HG02840 (cell line): ENCODE data around the gene TRIB2.

Source experiments
- ATAC-seq: cut with Tn5 transposase; IDR thresholded peaks from one replicate; pipeline ENCODE4 v1.9.1; 2021; ENCODE audit warnings: mild to moderate bottlenecking, moderate library complexity, moderate number of reproducible peaks; ENCODE audit not compliant: unreplicated experiment, low FRiP score

Gene TRIB2

GRCh38 chr2:12734914-12735654 lies 18.3 kb downstream of the TRIB2 start:
- ATAC-seq, result no peak

DNA sequence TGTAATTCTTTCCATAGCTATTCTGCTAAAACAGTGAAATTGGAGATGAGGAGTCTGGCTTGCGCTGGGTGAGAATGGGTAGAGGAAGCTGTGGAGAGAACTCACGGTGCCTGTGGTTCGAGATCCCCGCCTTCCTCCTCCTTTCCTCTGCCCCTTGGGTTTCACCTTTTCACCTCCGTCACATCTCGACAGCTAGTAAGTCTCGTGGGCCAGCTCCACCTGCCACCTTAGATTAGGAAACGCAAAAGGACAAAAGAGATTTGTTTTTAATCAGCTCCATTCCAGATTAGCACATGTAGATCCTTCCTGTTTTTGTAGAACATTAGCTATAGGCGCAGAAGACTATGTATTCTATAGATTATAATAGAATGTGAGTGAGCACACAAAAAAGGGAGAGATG lies 20.6 kb downstream of the TRIB2 start:
- ATAC-seq, result no peak

- no peak for ATAC-seq
Measured at GRCh38 chr2:12737738-12738485, 21.2 kb downstream of the TRIB2 start.

- ATAC-seq, result no peak
Measured at GRCh38 chr2:12739721-12740254, 23.1 kb downstream of the TRIB2 start.

- ATAC-seq, result no peak
Measured at GRCh38 chr2:12741380-12741779, 24.6 kb downstream of the TRIB2 start.

DNA sequence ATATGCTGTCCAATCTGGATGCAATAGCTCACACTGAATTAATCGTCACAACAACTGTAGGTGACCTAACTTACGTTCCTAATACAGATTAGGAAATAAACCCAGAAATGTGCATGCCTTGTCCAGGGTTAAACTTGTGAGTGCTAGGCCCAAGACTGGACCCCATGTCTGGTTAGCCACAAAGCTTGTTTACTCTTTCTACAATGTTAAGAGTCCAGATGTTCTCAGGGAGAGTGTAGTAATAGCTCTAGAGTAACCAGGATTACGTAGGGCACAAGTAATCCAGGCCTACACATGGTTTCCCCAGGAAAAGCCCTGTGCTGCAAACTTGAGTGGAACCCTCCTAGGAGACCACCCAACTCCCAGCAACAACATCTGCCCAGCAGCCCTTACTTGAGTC lies 26.2 kb downstream of the TRIB2 start:
- ATAC-seq, result no peak

- ATAC-seq, result no peak
Measured at GRCh38 chr2:12750166-12750905, 33.6 kb downstream of the TRIB2 start.

DNA sequence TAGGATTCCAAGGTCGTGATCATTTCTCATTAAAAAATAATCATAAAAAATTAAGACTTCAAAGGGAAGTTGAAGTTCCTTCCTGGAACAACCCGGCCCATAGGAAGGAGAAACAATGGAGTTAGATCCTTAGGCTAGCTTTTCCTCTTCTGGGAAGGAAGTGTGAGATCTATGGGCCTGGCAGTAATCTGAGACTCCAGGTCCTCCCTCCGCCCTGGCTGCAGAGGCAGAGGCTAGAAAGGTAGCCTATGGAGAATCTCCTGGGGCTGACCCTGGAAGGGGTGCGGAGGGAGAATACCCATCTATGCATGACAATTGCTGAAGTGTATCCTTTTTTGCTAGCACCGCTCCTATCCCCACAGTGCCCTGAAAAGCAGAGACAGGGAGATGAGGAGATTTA lies 37.9 kb downstream of the TRIB2 start:
- no peak for ATAC-seq

DNA sequence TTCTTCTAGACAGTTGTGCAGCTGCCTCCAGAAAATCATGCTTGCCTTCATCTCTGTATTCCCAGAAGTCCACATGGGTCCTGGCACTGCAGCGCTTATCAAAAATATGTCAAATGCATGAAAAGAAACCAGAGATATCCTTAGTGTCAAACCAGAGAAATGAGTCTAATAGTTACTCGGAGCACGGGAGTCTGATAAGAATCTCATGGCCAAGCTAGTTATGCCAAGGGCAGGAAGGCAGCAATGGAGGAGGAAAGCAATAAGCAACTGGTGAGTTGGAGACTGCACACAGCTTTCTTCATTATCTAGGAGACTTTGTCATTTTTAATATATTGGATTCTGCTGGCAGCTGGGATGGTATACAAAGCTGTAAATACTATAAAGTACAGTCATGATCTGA lies 38.6 kb downstream of the TRIB2 start:
- no peak for ATAC-seq

GRCh38 chr2:12759248-12759647 lies 42.5 kb downstream of the TRIB2 start:
- no peak for ATAC-seq

GRCh38 chr2:12761104-12761503 lies 44.4 kb downstream of the TRIB2 start:
- no peak for ATAC-seq

DNA sequence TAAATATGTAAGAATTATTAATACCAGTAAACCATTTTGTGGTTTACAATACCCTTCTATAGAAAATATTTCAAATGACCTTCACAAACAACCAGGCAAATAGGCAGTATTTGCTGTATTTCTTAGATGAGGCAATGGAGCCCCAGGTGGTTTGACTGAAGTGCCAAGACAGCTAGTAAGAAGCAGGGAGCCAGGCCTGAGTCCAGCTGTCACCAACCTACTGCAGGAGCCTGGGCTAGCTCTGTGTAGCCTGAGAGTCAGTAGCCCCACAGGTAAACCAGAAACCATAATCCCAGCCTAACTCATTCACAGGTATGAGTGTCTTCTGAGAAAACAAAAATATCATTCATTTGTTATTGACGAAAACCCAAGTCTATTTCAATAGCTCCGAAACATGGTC lies 45.6 kb downstream of the TRIB2 start:
- ATAC-seq, result no peak

DNA sequence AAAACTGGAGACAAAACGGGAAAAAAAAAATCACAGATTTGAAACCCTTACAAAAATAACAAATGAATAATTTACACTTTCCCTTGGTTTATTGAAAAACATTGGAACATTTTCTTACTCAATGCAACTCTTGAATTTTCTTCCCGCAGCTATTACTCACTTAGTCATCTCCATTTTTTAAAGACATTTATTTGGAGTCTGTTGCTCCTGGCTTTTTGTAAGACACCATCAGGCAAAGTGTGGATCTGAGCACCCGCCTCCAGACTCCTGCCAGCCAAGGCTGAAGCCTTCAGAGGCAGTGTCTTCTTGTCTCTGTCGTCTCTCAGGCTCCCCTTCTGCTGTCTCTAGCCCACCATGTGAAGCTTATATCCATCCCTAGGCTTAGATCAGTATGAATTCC lies 46.2 kb downstream of the TRIB2 start:
- no peak for ATAC-seq

DNA sequence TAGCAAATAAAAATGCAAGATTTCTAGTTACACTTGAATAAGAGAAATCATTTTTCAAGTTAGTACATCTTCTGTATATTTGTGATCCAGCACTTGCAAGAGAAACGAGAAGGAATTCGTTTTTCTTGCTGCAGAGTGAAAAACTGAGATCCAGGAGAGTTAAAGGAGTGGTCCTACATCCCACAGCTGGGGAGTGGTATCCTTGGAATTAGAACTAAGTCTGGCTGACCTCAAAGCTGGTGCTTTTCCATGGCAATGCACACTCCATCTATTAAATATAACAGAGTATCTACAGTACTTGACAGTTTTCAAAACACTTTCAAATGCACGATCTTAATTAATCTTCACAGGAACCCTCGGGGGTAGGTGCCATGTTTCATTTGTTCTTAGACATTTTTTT lies 46.8 kb downstream of the TRIB2 start:
- no peak for ATAC-seq

- no peak for ATAC-seq
Measured at GRCh38 chr2:12764075-12764730, 47.5 kb downstream of the TRIB2 start.

GRCh38 chr2:12764849-12765605 lies 48.3 kb downstream of the TRIB2 start:
- no peak for ATAC-seq

GRCh38 chr2:12766421-12766879 lies 49.7 kb downstream of the TRIB2 start:
- ATAC-seq, result no peak

- no peak for ATAC-seq
Measured at GRCh38 chr2:12767541-12767940, 50.8 kb downstream of the TRIB2 start.

- ATAC-seq, result no peak
Measured at GRCh38 chr2:12767996-12768624, 51.4 kb downstream of the TRIB2 start.
